Measurements from ENCODE around the gene BROX. TPM values are rescaled to one million over a fixed set of nuclear protein-coding genes. Genes with fewer than 3 reads are reported as not detected.

Gene BROX
- total RNA-seq, 1 donor from 2014 or later, result 45.1 TPM

DNA sequence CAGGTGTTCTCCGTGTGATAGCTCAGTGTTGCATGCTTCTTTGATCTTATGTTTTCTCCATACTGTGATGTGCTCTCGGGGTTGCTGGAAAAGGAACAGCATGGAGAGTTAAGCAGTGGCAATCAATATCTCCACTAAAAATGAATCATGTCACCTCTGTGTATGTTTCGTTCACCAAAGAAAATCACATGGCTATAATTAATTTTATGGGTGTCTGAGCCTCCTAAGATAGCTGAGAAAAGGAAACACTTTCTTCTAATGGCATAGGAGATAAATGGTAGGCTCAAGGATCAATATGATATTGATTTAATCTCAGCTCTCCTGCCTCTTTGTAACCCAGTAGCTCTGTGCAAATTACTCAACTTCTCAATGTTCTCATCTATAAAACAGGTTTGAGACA lies 38.9 kb downstream of the BROX start:
- Mint-ChIP-seq H3K27me3 (ENCODE audit: unreplicated experiment) (peaks cover 23% of the 10 kb centered on the region), H3K27ac (ENCODE audit: unreplicated experiment) (no peak overlapping the region), H3K4me1 (ENCODE audit: unreplicated experiment) (peaks cover 4% of the 10 kb centered on the region), H3K9me3 (ENCODE audit: unreplicated experiment) (no peaks in the 10 kb centered on the region), H3K36me3 (ENCODE audit: unreplicated experiment) (no peaks in the 10 kb centered on the region), H3K4me3 (ENCODE audit: unreplicated experiment) (no peak overlapping the region)
- no peak for DNase-seq (ENCODE audit: extremely low spot score, unreplicated experiment)
- no peak for TF ChIP-seq CTCF (IDR thresholded peaks at IDR 0.05)

DNA sequence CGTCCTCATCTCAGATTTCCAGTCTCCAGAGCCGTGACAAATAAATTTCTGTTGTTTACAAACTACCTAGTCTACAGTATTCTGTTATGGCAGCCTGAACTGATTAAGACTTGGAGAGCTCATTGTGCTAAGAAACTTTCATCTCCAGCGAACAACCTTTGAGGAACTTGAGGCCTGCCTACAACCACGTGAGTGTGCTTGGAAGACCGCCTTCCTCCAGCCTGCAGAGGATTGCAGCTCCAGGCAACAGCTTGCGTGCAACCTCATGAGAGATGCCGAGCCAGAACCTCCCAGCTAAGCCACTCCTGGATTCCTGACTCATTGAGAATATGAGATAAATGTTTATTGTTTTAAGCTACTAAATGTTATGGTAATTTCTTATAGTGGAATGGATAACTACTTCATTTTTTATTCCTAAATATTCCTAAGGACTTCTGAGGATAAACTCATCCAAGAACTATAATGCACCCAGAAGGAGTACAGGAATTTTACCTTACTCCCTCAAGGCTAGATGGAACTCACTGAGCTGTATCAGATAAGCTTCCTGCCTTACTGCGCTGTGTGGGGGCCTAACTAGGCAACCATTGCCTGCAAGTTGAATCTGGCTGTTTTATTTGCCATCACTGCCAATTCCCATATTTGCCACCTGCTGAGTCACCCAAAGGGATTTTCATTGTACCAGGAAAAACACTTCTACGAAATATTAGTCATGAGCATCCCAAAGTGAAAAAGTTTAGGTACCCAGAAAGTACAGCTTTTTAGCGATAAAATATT lies 42.2 kb downstream of the BROX start:
- no peak overlapping the region for H3K4me3 Mint-ChIP-seq (ENCODE audit: unreplicated experiment)
- peak overlapping the region; percentile 29 for H3K27ac Mint-ChIP-seq (ENCODE audit: unreplicated experiment)
- H3K4me1 Mint-ChIP-seq (ENCODE audit: unreplicated experiment), result peaks cover 4% of the 10 kb centered on the region
- no peak for DNase-seq (ENCODE audit: extremely low spot score, unreplicated experiment)
- peaks cover 11% of the 10 kb centered on the region for H3K27me3 Mint-ChIP-seq (ENCODE audit: unreplicated experiment)
- H3K9me3 Mint-ChIP-seq (ENCODE audit: unreplicated experiment), result no peaks in the 10 kb centered on the region
- TF ChIP-seq CTCF (IDR thresholded peaks at IDR 0.05), result no peak
- no peaks in the 10 kb centered on the region for H3K36me3 Mint-ChIP-seq (ENCODE audit: unreplicated experiment)

DNA sequence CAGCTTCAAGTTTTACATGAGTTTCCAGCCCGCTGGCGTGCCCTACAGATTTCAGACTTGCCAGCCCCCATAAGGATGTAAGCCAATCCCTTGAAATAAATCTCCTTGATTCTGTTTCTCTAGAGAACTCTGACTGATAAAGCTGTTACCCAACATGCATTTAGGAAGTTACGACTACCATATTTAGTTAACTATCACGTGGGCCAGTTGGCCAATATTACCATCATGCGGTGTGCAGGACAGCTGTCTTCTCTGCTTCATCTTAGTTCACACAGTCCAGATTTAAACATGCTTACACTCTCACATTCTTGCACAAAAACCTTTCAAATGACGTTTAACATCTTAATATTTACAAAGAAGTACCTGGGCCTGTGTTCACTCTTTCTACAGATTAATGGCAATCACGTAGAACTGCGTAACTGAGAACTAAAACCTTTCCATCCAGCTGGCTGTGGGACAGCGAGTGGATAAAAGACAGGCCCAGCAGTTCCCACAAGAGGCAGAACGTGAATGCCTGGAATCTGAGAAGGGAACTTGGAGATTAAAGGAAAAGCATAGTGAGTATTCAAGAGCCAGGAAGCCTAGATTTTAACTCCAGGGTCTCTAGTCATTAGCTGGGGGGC lies 45.4 kb downstream of the BROX start:
- no peaks in the 10 kb centered on the region for H3K36me3 Mint-ChIP-seq (ENCODE audit: unreplicated experiment)
- no peak overlapping the region for H3K4me3 Mint-ChIP-seq (ENCODE audit: unreplicated experiment)
- no peaks in the 10 kb centered on the region for H3K9me3 Mint-ChIP-seq (ENCODE audit: unreplicated experiment)
- peaks cover 19% of the 10 kb centered on the region for H3K27me3 Mint-ChIP-seq (ENCODE audit: unreplicated experiment)
- peaks cover 4% of the 10 kb centered on the region for H3K4me1 Mint-ChIP-seq (ENCODE audit: unreplicated experiment)
- DNase-seq (ENCODE audit: extremely low spot score, unreplicated experiment), result no peak
- TF ChIP-seq CTCF (IDR thresholded peaks at IDR 0.05), result no peak
- no peak overlapping the region for H3K27ac Mint-ChIP-seq (ENCODE audit: unreplicated experiment)

- Mint-ChIP-seq H3K36me3 (ENCODE audit: unreplicated experiment) (no peaks in the 10 kb centered on the region), H3K27me3 (ENCODE audit: unreplicated experiment) (peaks cover 25% of the 10 kb centered on the region)
- DNase-seq (ENCODE audit: extremely low spot score, unreplicated experiment), result no peak
These were observed 47.2 kb downstream of the BROX start for GRCh38 chr1:222759451-222760035.

More at GRCh38 chr1:222759451-222760035, 47.2 kb downstream of the BROX start:
- Mint-ChIP-seq H3K9me3 (ENCODE audit: unreplicated experiment) (no peaks in the 10 kb centered on the region), H3K4me3 (ENCODE audit: unreplicated experiment) (no peak overlapping the region), H3K27ac (ENCODE audit: unreplicated experiment) (no peak overlapping the region), H3K4me1 (ENCODE audit: unreplicated experiment) (peaks cover under 1% of the 10 kb centered on the region)
- TF ChIP-seq CTCF (IDR thresholded peaks at IDR 0.05), result no peak
